HEK293 (cell line): ENCODE data around the gene ANKZF1.

Experiments
- CTCF ChIA-PET: fragments of 350-600 bp; formaldehyde crosslinking; extraction: SDS; loops from one replicate; lab custom pipeline; 2021; ENCODE audit warnings: antibody characterized with exemption; lab: Yijun Ruan, JAX
- POLR2A ChIA-PET: fragments of 300-600 bp; formaldehyde crosslinking; extraction: SDS; loops from one replicate; lab custom pipeline; 2020; ENCODE audit warnings: antibody characterized with exemption, inconsistent platforms; lab: Yijun Ruan, JAX
- H3K27ac ChIP-seq: fragments of 200-500 bp; sonication (Bioruptor generic); 2 replicates; pipeline ENCODE4 v1.5.1; 2014; ENCODE audit warnings: low read depth, low read length, control low read depth, inconsistent platforms; ENCODE audit errors: extremely low read depth
- H3K36me3 ChIP-seq, 2 experiments: fragments of 200-500 bp in 1 of 2; sonication (Bioruptor generic) in 1 of 2; 1 replicate in 1 of 2; 2 replicates in 1 of 2; pipeline ENCODE4 v1.5.1; 2014 to 2017; ENCODE audit warnings: inconsistent platforms in 2 of 2, low read length in 2 of 2; ENCODE audit not compliant: control insufficient read depth in 2 of 2, insufficient read depth in 1 of 2
- H3K4me1 ChIP-seq: fragments of 200-500 bp; sonication (Bioruptor generic); 2 replicates; pipeline ENCODE4 v1.5.1; 2014; ENCODE audit warnings: mild to moderate bottlenecking, low read length, inconsistent platforms; ENCODE audit not compliant: control insufficient read depth, insufficient read depth
- H3K4me3 ChIP-seq: 2 replicates; pipeline ENCODE4 v1.5.1; 2011; ENCODE audit warnings: low read depth, mild to moderate bottlenecking, control low read depth, low read length, moderate library complexity
- H3K9me3 ChIP-seq: fragments of 200-500 bp; sonication (Bioruptor generic); 2 replicates; pipeline ENCODE4 v1.5.1; 2014; ENCODE audit warnings: low read depth, low read length, inconsistent platforms; ENCODE audit not compliant: control insufficient read depth, insufficient read depth
- ATF2 ChIP-seq: fragments of 450-650 bp; formaldehyde crosslinking; IDR thresholded peaks from 2 replicates; pipeline ENCODE4 v1.5.1; 2016; ENCODE audit warnings: missing biosample characterization, missing genetic modification characterization, low read depth
- BCL11A ChIP-seq: fragments of 450-650 bp; formaldehyde crosslinking; IDR thresholded peaks from 2 replicates; pipeline ENCODE4 v1.5.1; 2016; ENCODE audit warnings: low read depth, missing biosample characterization, missing genetic modification characterization
- GLIS1 ChIP-seq: fragments of 450-650 bp; formaldehyde crosslinking; IDR thresholded peaks from 2 replicates; pipeline ENCODE4 v1.5.1; 2016; ENCODE audit warnings: missing biosample characterization, missing genetic modification characterization
- GLIS2 ChIP-seq: fragments of 450-650 bp; formaldehyde crosslinking; IDR thresholded peaks from 2 replicates; pipeline ENCODE4 v1.5.1; 2016; ENCODE audit warnings: missing biosample characterization, missing genetic modification characterization
- KLF9 ChIP-seq: fragments of 450-650 bp; formaldehyde crosslinking; IDR thresholded peaks from 2 replicates; pipeline ENCODE4 v1.5.1; 2016; ENCODE audit warnings: missing biosample characterization, missing genetic modification characterization, low read depth
- PRDM10 ChIP-seq: fragments of 450-650 bp; formaldehyde crosslinking; IDR thresholded peaks from 2 replicates; pipeline ENCODE4 v1.5.1; 2016; ENCODE audit warnings: missing biosample characterization, missing genetic modification characterization
- PRDM4 ChIP-seq: fragments of 450-650 bp; formaldehyde crosslinking; IDR thresholded peaks from 2 replicates; pipeline ENCODE4 v1.5.1; 2017; ENCODE audit warnings: missing biosample characterization, missing genetic modification characterization
- ZBTB6 ChIP-seq: fragments of 450-650 bp; formaldehyde crosslinking; IDR thresholded peaks from 2 replicates; pipeline ENCODE4 v1.5.1; 2017; ENCODE audit warnings: missing biosample characterization, missing genetic modification characterization
- ZFHX2 ChIP-seq: fragments of 450-650 bp; formaldehyde crosslinking; conservative IDR thresholded peaks from 2 replicates; pipeline ENCODE4 v1.5.1; 2016; ENCODE audit warnings: missing biosample characterization, missing genetic modification characterization
- ZNF175 ChIP-seq: fragments of 450-650 bp; formaldehyde crosslinking; IDR thresholded peaks from 2 replicates; pipeline ENCODE4 v1.5.1; 2016; ENCODE audit warnings: missing biosample characterization, missing genetic modification characterization
- ZNF18 ChIP-seq: fragments of 450-650 bp; formaldehyde crosslinking; IDR thresholded peaks from 2 replicates; pipeline ENCODE4 v1.5.1; 2016; ENCODE audit warnings: missing biosample characterization, missing genetic modification characterization
- ZNF202 ChIP-seq: fragments of 450-650 bp; formaldehyde crosslinking; IDR thresholded peaks from 2 replicates; pipeline ENCODE4 v1.5.1; 2016; ENCODE audit warnings: missing biosample characterization, missing genetic modification characterization, borderline replicate concordance
- ZNF211 ChIP-seq: fragments of 450-650 bp; formaldehyde crosslinking; IDR thresholded peaks from 2 replicates; pipeline ENCODE4 v1.5.1; 2016; ENCODE audit warnings: low read depth, missing biosample characterization, missing genetic modification characterization
- ZNF24 ChIP-seq: fragments of 450-650 bp; formaldehyde crosslinking; IDR thresholded peaks from 2 replicates; pipeline ENCODE4 v1.5.1; 2016; ENCODE audit warnings: missing biosample characterization, missing genetic modification characterization
- ZNF292 ChIP-seq: fragments of 450-650 bp; formaldehyde crosslinking; IDR thresholded peaks from 2 replicates; pipeline ENCODE4 v1.5.1; 2016; ENCODE audit warnings: low read depth, missing biosample characterization, missing genetic modification characterization, borderline replicate concordance
- ZNF423 ChIP-seq: fragments of 450-650 bp; formaldehyde crosslinking; IDR thresholded peaks from 2 replicates; pipeline ENCODE4 v1.5.1; 2016; ENCODE audit warnings: missing biosample characterization, missing genetic modification characterization
- ZNF426 ChIP-seq: fragments of 450-650 bp; formaldehyde crosslinking; IDR thresholded peaks from 2 replicates; pipeline ENCODE4 v1.5.1; 2017; ENCODE audit warnings: missing biosample characterization, missing genetic modification characterization, mild to moderate bottlenecking, inconsistent platforms, moderate library complexity
- ZNF560 ChIP-seq: fragments of 450-650 bp; formaldehyde crosslinking; IDR thresholded peaks from 2 replicates; pipeline ENCODE4 v1.5.1; 2017; ENCODE audit warnings: missing biosample characterization, missing genetic modification characterization, borderline replicate concordance
- ZNF561 ChIP-seq: fragments of 450-650 bp; IDR thresholded peaks from 2 replicates; pipeline ENCODE4 v1.5.1; 2018; ENCODE audit warnings: missing biosample characterization, missing genetic modification characterization, borderline replicate concordance
- ZNF629 ChIP-seq: fragments of 450-650 bp; formaldehyde crosslinking; IDR thresholded peaks from 2 replicates; pipeline ENCODE4 v1.5.1; 2017; ENCODE audit warnings: missing biosample characterization, missing genetic modification characterization
- ZNF654 ChIP-seq: fragments of 450-650 bp; formaldehyde crosslinking; IDR thresholded peaks from 2 replicates; pipeline ENCODE4 v1.5.1; 2016; ENCODE audit warnings: low read depth, missing biosample characterization, missing genetic modification characterization
- ZNF677 ChIP-seq: fragments of 450-650 bp; IDR thresholded peaks from 2 replicates; pipeline ENCODE4 v1.5.0; 2018; ENCODE audit warnings: missing biosample characterization, mild to moderate bottlenecking, missing genetic modification characterization, moderate library complexity
- ZSCAN30 ChIP-seq: fragments of 450-650 bp; IDR thresholded peaks from 2 replicates; pipeline ENCODE4 v1.5.1; 2018; ENCODE audit warnings: missing biosample characterization, mild to moderate bottlenecking, missing genetic modification characterization, moderate library complexity
- ZXDB ChIP-seq: fragments of 450-650 bp; formaldehyde crosslinking; IDR thresholded peaks from 2 replicates; pipeline ENCODE4 v1.5.1; 2016; ENCODE audit warnings: missing biosample characterization, missing genetic modification characterization

The ANKZF1 gene

GRCh38 chr2:219253753-219254589 lies 24.4 kb downstream of the ANKZF1 start, which contains the start of gene TUBA4A (continued):
- TF ChIP-seq ZNF175: no peak
- TF ChIP-seq ZNF561 (tag by site-specific recombination): 0 out of 2 replicates have a peak, but pooled peaks have one; percentile 24
- TF ChIP-seq BCL11A: 0 out of 2 replicates have a peak, but pooled peaks have one; percentile 19
- peak; percentile 88 for TF ChIP-seq GLIS2
- TF ChIP-seq ZNF426 (tag by site-specific recombination): no peak
- no peak for TF ChIP-seq ZNF211 (tag by site-specific recombination)
- TF ChIP-seq ZFHX2 (tag by site-specific recombination): peak; percentile 42
- peak; percentile 84 for TF ChIP-seq KLF9 (tag by site-specific recombination)
- TF ChIP-seq ZSCAN30 (tag by site-specific recombination): no peak
- 0 out of 2 replicates have a peak, but pooled peaks have one; percentile 17 for TF ChIP-seq ZXDB (tag by site-specific recombination)
- peak; percentile 55 for TF ChIP-seq ZNF423 (tag by site-specific recombination)
- TF ChIP-seq GLIS1 (tag by site-specific recombination): peak; percentile 92
- TF ChIP-seq, all 188 proteins: peak for 25

GRCh38 chr2:219254590-219255201 lies 25.1 kb downstream of the ANKZF1 start:
- Histone ChIP-seq H3K36me3 (peaks cover 0 to 4% of the 10 kb centered on the region in 2 experiments; a peak in 1 of 3 replicates), H3K9me3 (no peaks in the 10 kb centered on the region), H3K4me3 (peak overlapping the region; percentile 55), H3K27ac (no peak overlapping the region), H3K4me1 (no peaks in the 10 kb centered on the region)
- ChIA-PET POLR2A (interaction anchor here (1.1 to 3.2 kb wide), 4 partner anchors 9 to 37 kb away, joined by 3 to 17 read pairs (median 4); partner anchors contain the start of genes GLB1L and STK16), CTCF (interaction anchor here (0.5 to 3.6 kb wide), 8 partner anchors 13 to 133 kb away, joined by 3 to 22 read pairs (median 4); no protein-coding TSS in a partner anchor)
- TF ChIP-seq ZNF24 (tag by site-specific recombination): no peak
- TF ChIP-seq PRDM4: no peak
- TF ChIP-seq ZNF654 (tag by site-specific recombination): no peak
- no peak for TF ChIP-seq ZNF18 (tag by site-specific recombination)
- no peak for TF ChIP-seq ZNF292 (tag by site-specific recombination)
- no peak for TF ChIP-seq ZNF202 (tag by site-specific recombination)
- TF ChIP-seq PRDM10 (tag by site-specific recombination): peak; percentile 39; the same call in 1 of the 2 replicates
- TF ChIP-seq ZFHX2 (tag by site-specific recombination): 0 out of 2 replicates have a peak, but pooled peaks have one; percentile 1
- no peak for TF ChIP-seq ZNF677 (tag by site-specific recombination)
- TF ChIP-seq ATF2 (tag by site-specific recombination): peak; percentile 40; the same call in 1 of the 2 replicates
- no peak for TF ChIP-seq ZBTB6 (tag by site-specific recombination)
- TF ChIP-seq ZNF629 (tag by site-specific recombination): peak; percentile 43
- TF ChIP-seq ZNF560 (tag by site-specific recombination): no peak
